HepG2 (cell line): Measurements from ENCODE around the gene ZNF780B. TPM values are rescaled to one million over a fixed set of nuclear protein-coding genes. Genes with fewer than 3 reads are reported as not detected.

Experiments
- ATAC-seq: fragments of 200-7000 bp; cut with Tn5 transposase; 3 replicates; pipeline ENCODE4 v1.9.1; 2020; ENCODE audit warnings: mild to moderate bottlenecking, moderate library complexity
- BruUV-seq: library from RNA; stranded (reverse); fragments of 400-500 nt; replicated peaks from 2 replicates; lab custom pipeline; 2021; lab: Mats Ljungman, UMichigan
- CTCF ChIA-PET: fragments of 300-600 bp; formaldehyde crosslinking; extraction: SDS; loops from one replicate; lab custom pipeline; 2021; ENCODE audit warnings: low total read pairs, inconsistent platforms, low intra/inter-chr PET ratio; lab: Yijun Ruan, JAX
- POLR2A ChIA-PET: fragments of 350-600 bp; sonication (Branson Sonifier 250); formaldehyde crosslinking; loops from one replicate; lab custom pipeline; 2020; ENCODE audit warnings: antibody characterized with exemption, inconsistent platforms; lab: Yijun Ruan, JAX
- DNase-seq: peaks from one replicate; pipeline ENCODE4 v3.0.0-alpha.2; 2015; ENCODE audit warnings: low spot score
- FAIRE-seq: peaks from 3 replicates; lab custom pipeline; 2011; peaks lifted over from hg19 to GRCh38; lab: Jason Lieb, UNC
- H2AFZ ChIP-seq: one replicate; pipeline ENCODE4 v1.6.1; 2011; ENCODE audit warnings: low read length, inconsistent platforms
- H3K27ac ChIP-seq: fragments of 300-600 bp; 3 replicates; pipeline ENCODE4 v1.8.0; 2011; ENCODE audit warnings: mixed run types, mild to moderate bottlenecking, mixed read lengths, low read length, inconsistent platforms; ENCODE audit not compliant: insufficient read depth; ENCODE audit errors: extremely low read length
- H3K27me3 ChIP-seq, 2 experiments: fragments of 200-600 bp in 1 of 2; 2 replicates in 1 of 2; 3 replicates in 1 of 2; pipeline versions ENCODE4 v1.6.0 to v1.8.0; 2011; ENCODE audit warnings: low read length in 2 of 2, mild to moderate bottlenecking in 2 of 2, moderate library complexity in 2 of 2, inconsistent platforms in 1 of 2; ENCODE audit not compliant: insufficient read depth in 2 of 2, control insufficient read depth in 1 of 2
- H3K36me3 ChIP-seq, 2 experiments: fragments of 200-600 bp in 1 of 2; replicated peaks in 1 of 2; 2 replicates in 1 of 2; 3 replicates in 1 of 2; pipeline versions ENCODE4 v1.5.1 to v1.8.0; 2011; ENCODE audit warnings: low read length in 2 of 2, inconsistent platforms in 1 of 2; ENCODE audit not compliant: insufficient read depth in 2 of 2, control insufficient read depth in 1 of 2
- H3K4me1 ChIP-seq: 2 replicates; pipeline ENCODE4 v1.5.1; 2012; ENCODE audit warnings: low read length, inconsistent platforms; ENCODE audit not compliant: insufficient read depth
- H3K4me2 ChIP-seq: 2 replicates; pipeline ENCODE4 v1.6.0; 2011; ENCODE audit warnings: low read depth, low read length, inconsistent platforms
- H3K4me3 ChIP-seq, 3 experiments: fragments of 200-600 bp in 1 of 3; sonication (generic), shearing (Covaris generic) in 1 of 3; replicated peaks in 1 of 3; 2 replicates each; pipeline ENCODE4 v1.5.1; 2011 to 2016; ENCODE audit warnings: low read length in 3 of 3, inconsistent platforms in 2 of 3, low read depth in 2 of 3, mild to moderate bottlenecking in 2 of 3, control low read depth in 1 of 3, mixed read lengths in 1 of 3; ENCODE audit not compliant: insufficient read depth in 1 of 3
- H3K79me2 ChIP-seq: one replicate; pipeline ENCODE4 v1.6.1; 2011; ENCODE audit warnings: low read length, inconsistent platforms; ENCODE audit not compliant: insufficient read depth
- H3K9ac ChIP-seq: 2 replicates; pipeline ENCODE4 v1.6.0; 2011; ENCODE audit warnings: mild to moderate bottlenecking, low read depth, low read length, inconsistent platforms; ENCODE audit not compliant: insufficient read depth
- H3K9me3 ChIP-seq: 2 replicates; pipeline ENCODE4 v1.5.1; 2012; ENCODE audit warnings: mild to moderate bottlenecking, low read length
- H4K20me1 ChIP-seq: 2 replicates; pipeline ENCODE4 v1.6.0; 2011; ENCODE audit warnings: inconsistent platforms, mild to moderate bottlenecking, low read length, moderate library complexity; ENCODE audit not compliant: insufficient read depth
- E2F2 ChIP-seq: sonication (generic); formaldehyde crosslinking; IDR thresholded peaks from 2 replicates; pipeline ENCODE4 v1.4.0; 2020; ENCODE audit warnings: missing genetic modification reagents, borderline replicate concordance
- FOXM1 ChIP-seq: sonication (generic); formaldehyde crosslinking; IDR thresholded peaks from 2 replicates; pipeline ENCODE4 v1.5.0; 2020; ENCODE audit warnings: missing genetic modification reagents
- NR2F2 ChIP-seq: IDR thresholded peaks from 2 replicates; pipeline ENCODE4 v1.6.1; 2012; ENCODE audit warnings: low read depth, inconsistent platforms, borderline replicate concordance
- RARG ChIP-seq: sonication (generic); formaldehyde crosslinking; IDR thresholded peaks from 2 replicates; pipeline ENCODE4 v1.4.0; 2020; ENCODE audit warnings: low read depth, mild to moderate bottlenecking, missing genetic modification reagents
- TAF15 ChIP-seq: fragments of 200-400 bp; formaldehyde crosslinking; IDR thresholded peaks from one replicate; pipeline ENCODE4 v1.6.1; 2018; ENCODE audit warnings: mild to moderate bottlenecking, low read depth, low read length; ENCODE audit not compliant: poor library complexity, severe bottlenecking
- TFAP4 ChIP-seq: sonication (generic); IDR thresholded peaks from 2 replicates; pipeline ENCODE4 v1.6.1; 2016; ENCODE audit warnings: low read depth, borderline replicate concordance
- ZNF354B ChIP-seq: sonication (generic); formaldehyde crosslinking; IDR thresholded peaks from 2 replicates; pipeline ENCODE4 v1.8.0; 2022; ENCODE audit warnings: mild to moderate bottlenecking, missing genetic modification reagents
- ZNF468 ChIP-seq: sonication (generic); formaldehyde crosslinking; IDR thresholded peaks from 2 replicates; pipeline ENCODE4 v1.8.0; 2022; ENCODE audit warnings: mild to moderate bottlenecking, moderate library complexity, missing genetic modification reagents
- ZNF614 ChIP-seq: IDR thresholded peaks from 2 replicates; pipeline ENCODE4 v1.6.1; 2018; ENCODE audit warnings: missing biosample characterization, missing genetic modification reagents, inconsistent platforms, borderline replicate concordance
- ZNF674 ChIP-seq: sonication (generic); formaldehyde crosslinking; IDR thresholded peaks from 2 replicates; pipeline ENCODE4 v1.5.0; 2020; ENCODE audit warnings: low read depth, mild to moderate bottlenecking, missing genetic modification reagents
- ZNF687 ChIP-seq: sonication (generic); formaldehyde crosslinking; IDR thresholded peaks from 2 replicates; pipeline ENCODE4 v1.5.1; 2020; ENCODE audit warnings: mild to moderate bottlenecking, missing genetic modification reagents, moderate library complexity
- ZNF782 ChIP-seq: sonication (generic); formaldehyde crosslinking; IDR thresholded peaks from 2 replicates; pipeline ENCODE4 v1.4.0; 2020; ENCODE audit warnings: missing genetic modification reagents, mild to moderate bottlenecking, borderline replicate concordance
- WGBS: methylation state at CpG from one replicate; pipeline ENCODE4 v1.1.6; 2017; ENCODE audit warnings: low lambda C conversion rate; 5-methylcytosine and 5-hydroxymethylcytosine counted together
- in situ Hi-C: cut with HindIII; loops from 2 replicates; pipeline ENCODE4 v1.10.0; 2017; ENCODE audit warnings: low pct_unique_long_range_greater_than_20kb; ENCODE audit not compliant: extremely low pct_ligation_motif_present
- intact Hi-C: fragments of 100-400 bp; cut with micrococcal nuclease; formaldehyde crosslinking; loops from one replicate; pipeline ENCODE4 v1.10.0; 2022; ENCODE audit not compliant: unreplicated experiment
- polyA plus RNA-seq, 8 experiments: library from polyadenylated mRNA; depleted of rRNA in 3 of 8; stranded (reverse) in 7 of 8; unstranded in 1 of 8; fragments of >200 nt; fragmentation: Illumina TruSeq in 4 of 8; extraction: Trizol in 4 of 8; gene quantifications; 2 replicates each; pipeline versions ENCODE4 v1.2.1 to v1.2.3, GENCODE V29; 2011 to 2016; ENCODE audit warnings: low read depth in 4 of 8, missing spikeins in 1 of 8, mixed read lengths in 1 of 8; ENCODE audit not compliant: insufficient read depth in 1 of 8
- total RNA-seq, 5 experiments: library from RNA; depleted of rRNA; stranded (reverse); fragments of >200 nt; fragmentation: Illumina TruSeq; extraction: Trizol; gene quantifications; 2 replicates each; pipeline ENCODE4 v1.2.3, GENCODE V29; 2016; ENCODE audit warnings: low read depth in 1 of 5

Gene ZNF780B
- total and polyA plus RNA-seq, 2 of the 13 experiments (the other 11 are each of a cell fraction or from before 2014, with no cell fraction given) = 6.6 to 21.9 TPM

- TF ChIP-seq ZNF468 (CRISPR knock-in tag) = 0 out of 2 replicates have a peak, but pooled peaks have one; percentile 77
These were observed 59.0 kb downstream of the ZNF780B start, which contains the start of gene ZNF546 (continued) for GRCh38 chr19:39996811-39997637.

- no peak for FAIRE-seq
- peak overlapping the region; percentile 83 for H3K9ac ChIP-seq
- peak overlapping the region; percentile 78 for H3K27ac ChIP-seq
- ATAC-seq = peak; percentile 64
- H4K20me1 ChIP-seq = no peaks in the 10 kb centered on the region
- H3K4me3 ChIP-seq = peak overlapping the region; percentile 79 to 93 (median 81)
- in situ Hi-C loops = no loop called here
- H3K36me3 ChIP-seq = no peaks in the 10 kb centered on the region
- ChIA-PET CTCF (no interaction called here), POLR2A (interaction anchor here (1.7 to 2.7 kb wide), 2 partner anchors 26 to 94 kb away, joined by 7 to 24 read pairs; partner anchors contain the start of genes PSMC4 and ZNF780A)
- peak overlapping the region; percentile 94 for H3K4me2 ChIP-seq
- intact Hi-C loops = loop anchor here (2.0 kb wide), 2 partner anchors 26 to 58 kb away; partner anchors contain the start of gene PSMC4
- H3K4me1 ChIP-seq = peaks cover 23% of the 10 kb centered on the region
- TSS peak; percentile 89 for BruUV-seq
- 6% methylated on average over 19 of the region's 19 CpGs for whole genome bisulfite sequencing
- H3K27me3 ChIP-seq = no peaks in the 10 kb centered on the region; a peak in 1 of 5 replicates
- peaks cover 11% of the 10 kb centered on the region; the same call in 1 of the 2 replicates for H3K9me3 ChIP-seq
- peaks cover 10% of the 10 kb centered on the region for H3K79me2 ChIP-seq
- peak; percentile 27 for DNase-seq
- H2AFZ ChIP-seq = no peak overlapping the region
- TF ChIP-seq NR2F2 (no peak), E2F2 (CRISPR knock-in tag) (no peak), ZNF354B (CRISPR knock-in tag) (0 out of 2 replicates have a peak, but pooled peaks have one; percentile 29), TAF15 (no peak), FOXM1 (CRISPR knock-in tag) (no peak), ZNF782 (no peak), TFAP4 (no peak), ZNF614 (CRISPR knock-in tag) (no peak), ZNF687 (CRISPR knock-in tag) (no peak), RARG (0 out of 2 replicates have a peak, but pooled peaks have one; percentile 13), ZNF674 (CRISPR knock-in tag) (0 out of 2 replicates have a peak, but pooled peaks have one; percentile 20)
These were observed 59.7 kb downstream of the ZNF780B start for GRCh38 chr19:39996218-39996810.
